Umbilical cord (tissue), 2 donors: ENCODE results near the gene GALNT2. TPM values are rescaled to one million over a fixed set of nuclear protein-coding genes. Genes with fewer than 3 reads are reported as not detected.

ENCODE experiments used
- DNase-seq: peaks from one replicate; pipeline ENCODE4 v3.0.0-alpha.2; 2015; ENCODE audit warnings: low spot score
- total RNA-seq: library from RNA; depleted of rRNA; stranded (reverse); fragments of >200 nt; gene quantifications from one replicate; pipeline ENCODE4 v1.2.3, GENCODE V29; 2014; ENCODE audit warnings: low replicate concordance; ENCODE audit not compliant: insufficient read depth

GALNT2 gene
- total RNA-seq, 1 donor from 2014 or later, result 66.0 TPM

DNA sequence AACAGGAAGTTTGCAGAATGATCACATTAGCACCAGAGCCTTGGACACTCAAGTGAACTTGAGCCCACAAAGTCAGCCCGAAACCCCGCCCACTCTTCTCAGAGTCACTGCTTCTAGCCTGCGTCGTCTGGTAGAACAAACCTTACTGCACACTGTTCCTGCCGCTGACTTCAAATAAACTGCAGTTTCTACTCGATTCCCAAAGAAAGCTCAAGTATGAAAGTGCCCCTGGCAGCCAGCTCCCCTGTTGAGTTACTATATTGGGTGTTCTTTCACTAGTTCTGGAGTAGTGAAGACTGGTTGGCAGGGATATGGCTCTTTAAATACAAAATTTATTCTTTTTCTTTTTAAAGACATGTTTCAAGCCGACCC lies 164.7 kb downstream of the GALNT2 start:
- peak; percentile 74 for DNase-seq

DNA sequence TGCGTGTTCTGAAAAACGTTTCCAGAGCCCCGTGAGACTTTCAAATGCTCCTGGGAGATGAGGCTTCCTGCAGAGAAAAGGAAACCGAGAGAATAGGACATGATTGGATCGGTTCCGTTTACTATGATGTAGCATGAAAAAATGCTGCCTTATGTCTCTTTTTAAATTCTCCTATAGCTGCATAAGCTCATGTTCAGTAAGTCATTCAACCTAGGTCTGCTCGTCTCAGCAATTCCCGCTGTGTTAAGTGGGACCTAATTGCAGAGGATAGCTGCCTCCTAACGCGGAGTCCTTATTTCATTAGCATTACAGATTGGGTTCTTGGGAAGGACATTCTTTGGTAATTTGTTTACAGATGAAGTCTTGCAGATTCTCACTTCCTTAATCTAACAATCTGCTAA lies 165.3 kb downstream of the GALNT2 start:
- DNase-seq, result peak; percentile 61

- no peak for DNase-seq
Observed at GRCh38 chr1:230233786-230234185, 166.7 kb downstream of the GALNT2 start.

GRCh38 chr1:230235876-230236275 lies 168.8 kb downstream of the GALNT2 start:
- DNase-seq, result no peak

GRCh38 chr1:230236301-230237008 lies 169.4 kb downstream of the GALNT2 start:
- peak; percentile 37 for DNase-seq

DNA sequence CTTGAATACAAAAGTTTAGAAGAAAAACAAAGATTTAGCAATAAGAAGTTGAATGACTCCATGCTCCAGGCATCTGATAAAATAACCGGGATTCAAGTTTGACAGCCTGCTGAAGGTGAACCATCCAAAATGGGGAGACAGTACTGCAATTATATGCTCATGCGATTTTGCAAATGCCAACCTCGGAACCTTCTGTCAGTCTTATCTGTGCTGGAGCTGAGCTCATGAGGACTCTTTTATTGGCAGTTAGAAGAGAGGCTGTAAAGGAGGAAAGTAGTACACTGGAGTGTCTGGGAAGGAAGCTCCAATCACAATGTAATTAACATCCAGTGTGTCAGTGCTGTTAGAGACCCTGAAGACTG lies 170.0 kb downstream of the GALNT2 start:
- no peak for DNase-seq

- no peak for DNase-seq
Observed at GRCh38 chr1:230237805-230238204, 170.8 kb downstream of the GALNT2 start.

DNA sequence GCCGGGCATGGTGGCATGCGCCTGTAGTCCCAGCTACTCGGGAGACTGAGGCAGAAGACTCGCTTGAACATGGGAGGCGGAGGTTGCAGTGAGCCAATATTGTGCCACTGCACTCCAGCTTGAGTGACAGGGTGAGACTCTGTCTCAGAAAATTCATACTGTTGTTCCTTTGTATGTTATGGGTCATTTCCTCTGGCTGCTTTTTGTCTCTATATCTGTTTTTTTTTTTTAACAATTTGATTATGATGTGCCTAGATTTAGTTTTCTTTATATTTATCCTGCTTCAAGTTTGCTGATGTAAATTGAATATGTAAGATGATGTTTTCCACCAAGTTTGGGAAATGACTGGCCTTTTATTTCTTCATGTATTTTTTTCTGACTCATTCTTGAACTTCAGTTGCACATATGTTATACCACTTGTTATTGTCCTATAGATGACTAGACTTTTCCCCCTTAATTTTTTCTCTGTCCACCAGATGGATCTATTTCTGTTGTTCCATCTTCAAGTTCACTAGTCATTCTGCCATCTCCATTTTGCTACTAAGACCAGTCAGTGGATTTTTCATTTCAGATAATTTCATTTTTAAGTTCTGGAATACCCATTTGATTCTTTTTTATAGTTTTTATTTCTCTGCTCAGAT lies 173.5 kb downstream of the GALNT2 start:
- no peak for DNase-seq

DNA sequence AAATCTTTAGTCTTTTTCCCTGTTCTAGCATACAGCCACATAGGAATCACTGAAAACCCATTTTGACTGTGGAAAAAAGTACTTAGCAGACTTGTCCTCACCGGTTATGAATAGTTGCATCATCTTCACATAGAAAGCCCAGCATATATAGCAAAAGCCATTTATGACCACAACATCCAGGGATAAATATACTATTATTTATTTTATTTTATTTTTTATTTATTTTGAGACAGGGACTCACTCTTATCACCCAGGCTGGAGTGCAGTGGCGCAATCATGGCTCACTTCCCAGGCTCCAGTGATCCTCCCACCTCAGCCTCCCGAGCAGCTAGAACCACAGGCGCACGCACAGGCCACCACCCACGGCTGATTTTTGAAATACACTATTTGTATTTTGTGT lies 175.3 kb downstream of the GALNT2 start:
- DNase-seq, result no peak

GRCh38 chr1:230243146-230243545 lies 176.1 kb downstream of the GALNT2 start:
- DNase-seq, result no peak

GRCh38 chr1:230243583-230244353 lies 176.7 kb downstream of the GALNT2 start:
- no peak for DNase-seq

GRCh38 chr1:230246551-230246950 lies 179.5 kb downstream of the GALNT2 start:
- DNase-seq, result no peak

- no peak for DNase-seq
Observed at GRCh38 chr1:230248016-230248888, 181.2 kb downstream of the GALNT2 start.

DNA sequence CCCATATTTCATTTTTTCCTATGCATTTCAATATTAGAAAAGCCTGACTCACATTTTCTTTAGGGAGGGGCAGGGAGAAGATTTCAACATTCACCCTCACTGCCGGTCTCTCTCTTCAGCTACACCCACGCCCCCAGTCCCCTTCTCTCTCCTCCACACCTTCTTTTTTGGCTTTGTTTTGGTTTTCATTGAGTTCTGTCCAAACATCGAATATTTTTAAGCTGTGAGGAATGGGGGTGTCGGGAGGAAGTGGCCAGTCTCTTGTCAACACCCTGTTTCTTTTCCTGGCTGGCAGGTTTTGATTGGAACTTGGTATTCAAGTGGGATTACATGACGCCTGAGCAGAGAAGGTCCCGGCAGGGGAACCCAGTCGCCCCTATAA lies 181.8 kb downstream of the GALNT2 start:
- DNase-seq, result no peak

- no peak for DNase-seq
Observed at GRCh38 chr1:230249695-230250480, 182.8 kb downstream of the GALNT2 start.

DNA sequence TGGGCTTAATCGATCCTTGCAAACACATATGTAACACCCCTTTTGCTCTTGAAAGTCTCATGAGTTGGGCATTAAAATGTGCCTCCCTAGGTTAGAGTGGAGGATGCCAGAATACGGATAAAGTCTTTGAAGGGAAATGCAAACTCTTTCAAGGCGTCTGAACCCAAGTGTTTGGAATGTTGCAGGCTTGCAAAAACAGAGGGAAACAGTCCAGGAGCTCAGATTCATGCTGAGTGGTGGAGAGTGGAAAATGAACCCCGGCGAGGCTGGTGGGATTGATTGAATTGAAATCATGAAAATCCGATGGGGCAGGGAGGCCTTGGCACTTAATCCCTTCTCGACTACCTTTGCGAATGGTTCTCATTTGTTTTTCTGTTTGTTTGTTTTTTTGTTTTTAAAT lies 183.6 kb downstream of the GALNT2 start:
- no peak for DNase-seq

GRCh38 chr1:230251644-230252191 lies 184.7 kb downstream of the GALNT2 start:
- no peak for DNase-seq

DNA sequence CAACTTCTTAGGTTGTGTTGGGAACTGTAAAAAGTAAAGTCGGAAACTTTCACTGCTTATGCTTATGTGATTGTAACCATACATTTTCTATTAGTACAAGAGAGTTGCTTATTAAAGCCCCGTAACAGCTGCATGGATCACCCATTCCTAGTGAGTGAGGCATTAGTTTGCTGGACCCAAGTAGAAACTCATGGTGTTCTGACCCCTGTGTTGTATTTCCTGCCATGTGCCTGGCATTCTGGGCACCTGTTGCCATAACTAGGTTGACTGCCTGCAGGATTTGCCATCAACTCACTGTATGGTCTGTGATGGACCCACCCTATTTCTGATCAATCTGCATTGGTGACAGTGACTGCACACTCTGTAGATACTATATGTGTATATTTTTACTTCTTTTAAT lies 186.1 kb downstream of the GALNT2 start:
- DNase-seq, result no peak

DNA sequence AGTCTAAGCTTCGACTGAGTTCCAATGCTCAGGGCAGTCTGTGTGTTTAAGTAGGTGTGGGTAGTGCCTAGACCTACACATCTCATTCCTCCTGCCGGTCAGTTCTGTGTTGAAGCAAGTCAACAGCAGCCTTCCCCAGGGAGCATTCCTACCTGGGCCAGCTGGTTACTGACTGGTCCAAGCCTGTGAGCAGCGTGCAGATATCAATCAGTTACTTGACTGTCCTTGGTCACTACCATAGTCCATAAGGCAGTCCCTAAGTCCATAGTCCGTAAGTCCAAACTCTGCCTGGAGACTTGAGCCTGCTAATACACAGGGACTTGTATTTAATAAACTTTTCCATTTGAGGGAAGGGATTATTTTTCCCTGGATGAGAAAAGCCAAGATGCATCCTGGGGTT lies 187.2 kb downstream of the GALNT2 start:
- DNase-seq, result no peak

DNA sequence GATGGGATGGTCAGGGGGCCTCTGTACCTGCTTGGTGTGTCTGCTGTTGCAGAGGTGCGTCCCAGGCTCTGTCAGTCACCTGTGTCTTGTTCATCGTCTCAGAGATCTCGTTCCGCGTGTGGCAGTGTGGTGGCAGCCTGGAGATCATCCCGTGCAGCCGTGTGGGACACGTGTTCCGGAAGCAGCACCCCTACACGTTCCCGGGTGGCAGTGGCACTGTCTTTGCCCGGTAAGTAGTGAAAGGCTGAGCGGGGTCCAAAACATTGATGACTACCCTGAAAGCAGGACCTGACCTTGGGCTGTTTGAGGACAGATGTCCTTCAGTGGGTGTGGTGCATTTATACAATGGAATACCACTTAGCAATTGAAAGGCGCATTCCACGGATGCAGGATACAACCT lies 188.1 kb downstream of the GALNT2 start:
- no peak for DNase-seq

DNA sequence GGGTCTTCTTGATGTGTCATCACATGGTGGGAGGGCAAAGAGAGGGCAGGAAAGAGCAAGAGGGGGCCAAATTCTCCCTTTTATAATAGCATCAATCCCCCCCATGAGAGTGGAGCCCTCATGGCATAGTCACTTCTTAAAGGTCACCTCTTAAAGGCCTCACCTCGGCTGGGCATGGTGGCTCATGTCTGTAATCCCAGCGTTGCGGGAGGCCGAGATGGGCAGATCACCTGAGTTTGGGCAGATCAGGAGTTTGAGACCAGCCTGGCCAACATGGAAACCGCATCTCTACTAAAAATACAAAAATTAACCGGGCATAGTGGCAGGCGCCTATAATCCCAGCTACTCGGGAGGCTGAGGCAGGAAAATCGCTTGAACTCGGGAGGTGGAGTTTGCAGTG lies 189.0 kb downstream of the GALNT2 start:
- DNase-seq, result no peak
